ENCODE measurements around the gene SEMA4G.

Gene SEMA4G

GRCh38 chr10:100995181-100995580, 25.9 kb downstream of the SEMA4G start:
- Histone ChIP-seq H3K27me3 (ENCODE audit: low read depth, low read length) (no peaks in the 10 kb centered on the region), H3K36me3 (ENCODE audit: control insufficient read depth in 1 of 2, insufficient read depth in 2 of 2, low read length in 2 of 2) (peaks cover 21 to 36% of the 10 kb centered on the region in 2 donors), H3K4me1 (ENCODE audit: control insufficient read depth in 1 of 2, insufficient read depth in 2 of 2, low read length in 2 of 2) (peaks cover 4 to 17% of the 10 kb centered on the region in 2 donors), H3K27ac (ENCODE audit: low read length) (no peak overlapping the region), H3K4me3 (ENCODE audit: low read depth in 1 of 2, low read length in 2 of 2) (no peak overlapping the region), H3K9me3 (ENCODE audit: control insufficient read depth in 1 of 2, low read length in 2 of 2) (no peaks in the 10 kb centered on the region)

GRCh38 chr10:100996678-100997359, 27.5 kb downstream of the SEMA4G start:
- Histone ChIP-seq H3K36me3 (ENCODE audit: control insufficient read depth in 1 of 2, insufficient read depth in 2 of 2, low read length in 2 of 2) (peaks cover 9 to 26% of the 10 kb centered on the region in 2 donors), H3K27ac (ENCODE audit: low read length) (peak overlapping the region; percentile 31), H3K4me1 (ENCODE audit: control insufficient read depth in 1 of 2, insufficient read depth in 2 of 2, low read length in 2 of 2) (peaks cover 14 to 31% of the 10 kb centered on the region in 2 donors), H3K27me3 (ENCODE audit: low read depth, low read length) (no peaks in the 10 kb centered on the region), H3K4me3 (ENCODE audit: low read depth in 1 of 2, low read length in 2 of 2) (peak overlapping the region; percentile 59 to 82), H3K9me3 (ENCODE audit: control insufficient read depth in 1 of 2, low read length in 2 of 2) (no peaks in the 10 kb centered on the region)

- Histone ChIP-seq H3K27ac (ENCODE audit: low read length) (peak overlapping the region; percentile 97), H3K36me3 (ENCODE audit: control insufficient read depth in 1 of 2, insufficient read depth in 2 of 2, low read length in 2 of 2) (peaks cover 12 to 26% of the 10 kb centered on the region in 2 donors), H3K4me1 (ENCODE audit: control insufficient read depth in 1 of 2, insufficient read depth in 2 of 2, low read length in 2 of 2) (peaks cover 18 to 39% of the 10 kb centered on the region in 2 donors), H3K27me3 (ENCODE audit: low read depth, low read length) (no peaks in the 10 kb centered on the region), H3K9me3 (ENCODE audit: control insufficient read depth in 1 of 2, low read length in 2 of 2) (no peaks in the 10 kb centered on the region), H3K4me3 (ENCODE audit: low read depth in 1 of 2, low read length in 2 of 2) (peak overlapping the region; percentile 59 to 82)
These were observed 28.3 kb downstream of the SEMA4G start for GRCh38 chr10:100997360-100998182.

GRCh38 chr10:100998183-100998990, 29.1 kb downstream of the SEMA4G start:
- Histone ChIP-seq H3K9me3 (ENCODE audit: control insufficient read depth in 1 of 2, low read length in 2 of 2) (no peaks in the 10 kb centered on the region), H3K36me3 (ENCODE audit: control insufficient read depth in 1 of 2, insufficient read depth in 2 of 2, low read length in 2 of 2) (peaks cover 8 to 26% of the 10 kb centered on the region in 2 donors), H3K27me3 (ENCODE audit: low read depth, low read length) (no peaks in the 10 kb centered on the region), H3K27ac (ENCODE audit: low read length) (peak overlapping the region; percentile 97), H3K4me1 (ENCODE audit: control insufficient read depth in 1 of 2, insufficient read depth in 2 of 2, low read length in 2 of 2) (peaks cover 18 to 41% of the 10 kb centered on the region in 2 donors), H3K4me3 (ENCODE audit: low read depth in 1 of 2, low read length in 2 of 2) (peak overlapping the region; percentile 59 to 82)

- Histone ChIP-seq H3K4me3 (ENCODE audit: low read depth in 1 of 2, low read length in 2 of 2) (peak overlapping the region; percentile 59 to 82), H3K27me3 (ENCODE audit: low read depth, low read length) (no peaks in the 10 kb centered on the region), H3K27ac (ENCODE audit: low read length) (peak overlapping the region; percentile 97), H3K36me3 (ENCODE audit: control insufficient read depth in 1 of 2, insufficient read depth in 2 of 2, low read length in 2 of 2) (peaks cover 3 to 29% of the 10 kb centered on the region in 2 donors), H3K4me1 (ENCODE audit: control insufficient read depth in 1 of 2, insufficient read depth in 2 of 2, low read length in 2 of 2) (peaks cover 18 to 48% of the 10 kb centered on the region in 2 donors), H3K9me3 (ENCODE audit: control insufficient read depth in 1 of 2, low read length in 2 of 2) (no peaks in the 10 kb centered on the region)
These were observed 29.9 kb downstream of the SEMA4G start for GRCh38 chr10:100998991-100999741.

- peak within 1 kb of the TSS; percentile 98 for H3K27ac ChIP-seq (ENCODE audit: low read length)
- H3K4me1 ChIP-seq (ENCODE audit: control insufficient read depth in 1 of 2, insufficient read depth in 2 of 2, low read length in 2 of 2): peaks cover 18 to 50% of the 10 kb centered on the region in 2 donors
- H3K36me3 ChIP-seq (ENCODE audit: control insufficient read depth in 1 of 2, insufficient read depth in 2 of 2, low read length in 2 of 2): peaks cover 3 to 30% of the 10 kb centered on the region in 2 donors
- no peaks in the 10 kb centered on the region for H3K27me3 ChIP-seq (ENCODE audit: low read depth, low read length)
- no peaks in the 10 kb centered on the region for H3K9me3 ChIP-seq (ENCODE audit: control insufficient read depth in 1 of 2, low read length in 2 of 2)
- peak within 1 kb of the TSS; percentile 71 to 82 for H3K4me3 ChIP-seq (ENCODE audit: low read depth in 1 of 2, low read length in 2 of 2)
These were observed 30.4 kb downstream of the SEMA4G start, which contains the start of gene LZTS2 for GRCh38 chr10:100999742-101000126. LZTS2 (plus strand) TSS chr10:100999808; CDS start chr10:101002539, 2,731 bp downstream.

- H3K36me3 ChIP-seq (ENCODE audit: control insufficient read depth in 1 of 2, insufficient read depth in 2 of 2, low read length in 2 of 2): peaks cover 3 to 35% of the 10 kb centered on the region in 2 donors
- H3K9me3 ChIP-seq (ENCODE audit: control insufficient read depth in 1 of 2, low read length in 2 of 2): no peaks in the 10 kb centered on the region
- H3K4me3 ChIP-seq (ENCODE audit: low read depth in 1 of 2, low read length in 2 of 2): peak overlapping the region; percentile 71 to 80
- no peaks in the 10 kb centered on the region for H3K27me3 ChIP-seq (ENCODE audit: low read depth, low read length)
- H3K4me1 ChIP-seq (ENCODE audit: control insufficient read depth in 1 of 2, insufficient read depth in 2 of 2, low read length in 2 of 2): peaks cover 18 to 50% of the 10 kb centered on the region in 2 donors
- peak overlapping the region; percentile 98 for H3K27ac ChIP-seq (ENCODE audit: low read length)
These were observed 31.0 kb downstream of the SEMA4G start for GRCh38 chr10:101000127-101000914.

GRCh38 chr10:101000915-101001658, 31.8 kb downstream of the SEMA4G start:
- H3K27ac ChIP-seq (ENCODE audit: low read length): peak overlapping the region; percentile 98
- peak overlapping the region; percentile 71 to 80 for H3K4me3 ChIP-seq (ENCODE audit: low read depth in 1 of 2, low read length in 2 of 2)
- H3K36me3 ChIP-seq (ENCODE audit: control insufficient read depth in 1 of 2, insufficient read depth in 2 of 2, low read length in 2 of 2): peaks cover 9 to 42% of the 10 kb centered on the region in 2 donors
- peaks cover 18 to 50% of the 10 kb centered on the region in 2 donors for H3K4me1 ChIP-seq (ENCODE audit: control insufficient read depth in 1 of 2, insufficient read depth in 2 of 2, low read length in 2 of 2)
- no peaks in the 10 kb centered on the region for H3K9me3 ChIP-seq (ENCODE audit: control insufficient read depth in 1 of 2, low read length in 2 of 2)
- no peaks in the 10 kb centered on the region for H3K27me3 ChIP-seq (ENCODE audit: low read depth, low read length)

- H3K9me3 ChIP-seq (ENCODE audit: control insufficient read depth in 1 of 2, low read length in 2 of 2): no peaks in the 10 kb centered on the region
- H3K4me3 ChIP-seq (ENCODE audit: low read depth in 1 of 2, low read length in 2 of 2): peak overlapping the region; percentile 71 to 80
- H3K36me3 ChIP-seq (ENCODE audit: control insufficient read depth in 1 of 2, insufficient read depth in 2 of 2, low read length in 2 of 2): peaks cover 9 to 48% of the 10 kb centered on the region in 2 donors
- peak overlapping the region; percentile 98 for H3K27ac ChIP-seq (ENCODE audit: low read length)
- no peaks in the 10 kb centered on the region for H3K27me3 ChIP-seq (ENCODE audit: low read depth, low read length)
- H3K4me1 ChIP-seq (ENCODE audit: control insufficient read depth in 1 of 2, insufficient read depth in 2 of 2, low read length in 2 of 2): peaks cover 18 to 49% of the 10 kb centered on the region in 2 donors
These were observed 32.3 kb downstream of the SEMA4G start for GRCh38 chr10:101001659-101002035.
